ENCODE results near the gene TNS1.

DNA sequence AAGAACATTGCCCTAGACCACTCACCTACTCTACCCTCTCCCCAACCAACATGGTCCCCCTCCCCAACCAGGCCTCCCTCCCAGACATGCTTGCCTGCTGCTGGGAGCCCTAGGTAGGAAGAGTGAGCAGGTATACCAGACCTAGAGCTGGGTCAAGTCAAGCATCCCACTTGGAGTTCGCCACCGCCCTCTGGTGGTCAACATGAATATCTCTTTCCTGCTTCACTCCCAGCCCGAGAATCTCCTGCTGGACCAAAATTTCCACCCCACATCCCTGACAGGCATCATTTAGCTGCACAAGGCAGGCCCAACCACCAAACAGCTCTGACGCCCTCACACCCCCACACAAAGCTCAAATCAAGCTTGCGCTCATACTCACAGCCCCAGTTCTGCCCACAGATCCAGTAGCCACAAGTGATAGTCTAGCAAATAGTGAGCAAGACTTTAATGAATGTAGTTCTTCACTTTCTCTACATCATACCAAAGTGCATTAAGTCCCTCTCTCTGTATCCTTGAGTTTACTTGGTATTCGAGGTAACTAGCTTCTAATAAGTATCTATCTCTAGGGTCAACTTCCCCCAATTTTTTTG lies 116.0 kb downstream of the TNS1 start:
- TF ChIP-seq, protein P1, sequence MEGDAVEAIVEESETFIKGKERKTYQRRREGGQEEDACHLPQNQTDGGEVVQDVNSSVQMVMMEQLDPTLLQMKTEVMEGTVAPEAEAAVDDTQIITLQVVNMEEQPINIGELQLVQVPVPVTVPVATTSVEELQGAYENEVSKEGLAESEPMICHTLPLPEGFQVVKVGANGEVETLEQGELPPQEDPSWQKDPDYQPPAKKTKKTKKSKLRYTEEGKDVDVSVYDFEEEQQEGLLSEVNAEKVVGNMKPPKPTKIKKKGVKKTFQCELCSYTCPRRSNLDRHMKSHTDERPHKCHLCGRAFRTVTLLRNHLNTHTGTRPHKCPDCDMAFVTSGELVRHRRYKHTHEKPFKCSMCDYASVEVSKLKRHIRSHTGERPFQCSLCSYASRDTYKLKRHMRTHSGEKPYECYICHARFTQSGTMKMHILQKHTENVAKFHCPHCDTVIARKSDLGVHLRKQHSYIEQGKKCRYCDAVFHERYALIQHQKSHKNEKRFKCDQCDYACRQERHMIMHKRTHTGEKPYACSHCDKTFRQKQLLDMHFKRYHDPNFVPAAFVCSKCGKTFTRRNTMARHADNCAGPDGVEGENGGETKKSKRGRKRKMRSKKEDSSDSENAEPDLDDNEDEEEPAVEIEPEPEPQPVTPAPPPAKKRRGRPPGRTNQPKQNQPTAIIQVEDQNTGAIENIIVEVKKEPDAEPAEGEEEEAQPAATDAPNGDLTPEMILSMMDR (IDR thresholded peaks at IDR 0.05 in 2 of 3, conservative IDR thresholded peaks at IDR 0.05 in 1 of 3; ENCODE audit: borderline replicate concordance in 1 of 3, insufficient read depth in 1 of 3, low read depth in 2 of 3, low read length in 2 of 3): peak; percentile 69 to 89 (median 81)
- no peak for TF ChIP-seq POLR2A (IDR thresholded peaks at IDR 0.05; ENCODE audit: borderline replicate concordance, extremely low read depth, insufficient read depth, insufficient read length)
- no peak for TF ChIP-seq CEBPB (IDR thresholded peaks at IDR 0.05; ENCODE audit: low read depth)
- no peak for TF ChIP-seq POLR2AphosphoS5 (IDR thresholded peaks at IDR 0.05; ENCODE audit: low read depth, low read length)
- TF ChIP-seq EZH2phosphoT487 (IDR thresholded peaks at IDR 0.05; ENCODE audit: borderline replicate concordance): no peak
- no peak for TF ChIP-seq JUND (IDR thresholded peaks at IDR 0.05)
- no peak for TF ChIP-seq ZNF274 (IDR thresholded peaks at IDR 0.05; ENCODE audit: low read depth, low read length)
- no peak for TF ChIP-seq EZH2 (IDR thresholded peaks at IDR 0.05)
- TF ChIP-seq, protein P2, sequence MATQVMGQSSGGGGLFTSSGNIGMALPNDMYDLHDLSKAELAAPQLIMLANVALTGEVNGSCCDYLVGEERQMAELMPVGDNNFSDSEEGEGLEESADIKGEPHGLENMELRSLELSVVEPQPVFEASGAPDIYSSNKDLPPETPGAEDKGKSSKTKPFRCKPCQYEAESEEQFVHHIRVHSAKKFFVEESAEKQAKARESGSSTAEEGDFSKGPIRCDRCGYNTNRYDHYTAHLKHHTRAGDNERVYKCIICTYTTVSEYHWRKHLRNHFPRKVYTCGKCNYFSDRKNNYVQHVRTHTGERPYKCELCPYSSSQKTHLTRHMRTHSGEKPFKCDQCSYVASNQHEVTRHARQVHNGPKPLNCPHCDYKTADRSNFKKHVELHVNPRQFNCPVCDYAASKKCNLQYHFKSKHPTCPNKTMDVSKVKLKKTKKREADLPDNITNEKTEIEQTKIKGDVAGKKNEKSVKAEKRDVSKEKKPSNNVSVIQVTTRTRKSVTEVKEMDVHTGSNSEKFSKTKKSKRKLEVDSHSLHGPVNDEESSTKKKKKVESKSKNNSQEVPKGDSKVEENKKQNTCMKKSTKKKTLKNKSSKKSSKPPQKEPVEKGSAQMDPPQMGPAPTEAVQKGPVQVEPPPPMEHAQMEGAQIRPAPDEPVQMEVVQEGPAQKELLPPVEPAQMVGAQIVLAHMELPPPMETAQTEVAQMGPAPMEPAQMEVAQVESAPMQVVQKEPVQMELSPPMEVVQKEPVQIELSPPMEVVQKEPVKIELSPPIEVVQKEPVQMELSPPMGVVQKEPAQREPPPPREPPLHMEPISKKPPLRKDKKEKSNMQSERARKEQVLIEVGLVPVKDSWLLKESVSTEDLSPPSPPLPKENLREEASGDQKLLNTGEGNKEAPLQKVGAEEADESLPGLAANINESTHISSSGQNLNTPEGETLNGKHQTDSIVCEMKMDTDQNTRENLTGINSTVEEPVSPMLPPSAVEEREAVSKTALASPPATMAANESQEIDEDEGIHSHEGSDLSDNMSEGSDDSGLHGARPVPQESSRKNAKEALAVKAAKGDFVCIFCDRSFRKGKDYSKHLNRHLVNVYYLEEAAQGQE (IDR thresholded peaks at IDR 0.05; ENCODE audit: low read depth): no peak

Data from HCT116 (cell line).